Lower leg skin (tissue), 4 donors: ENCODE results near the gene GTSE1. TPM values are rescaled to one million over a fixed set of nuclear protein-coding genes. Genes with fewer than 3 reads are reported as not detected.
A peak's percentile ranks its signal among the peaks of the same experiment; 100 is the strongest.

Experiments used
- DNase-seq, 2 donors: peaks; one replicate each; pipeline ENCODE4 v3.0.0-alpha.2; 2019; ENCODE audit warnings: low spot score in 2 of 2
- H3K4me3 ChIP-seq: fragments of 200-600 bp; sonication (generic); 2 replicates; pipeline ENCODE4 v1.5.1; 2017; ENCODE audit warnings: mild to moderate bottlenecking, low read depth; ENCODE audit not compliant: poor library complexity, severe bottlenecking
- CTCF ChIP-seq, 3 donors: fragments of 450-650 bp; IDR thresholded peaks; one replicate each; pipeline ENCODE4 v1.5.1; 2016; ENCODE audit warnings: antibody characterized with exemption in 3 of 3, mild to moderate bottlenecking in 3 of 3, moderate library complexity in 2 of 3
- POLR2A ChIP-seq, 2 donors: fragments of 450-650 bp; IDR thresholded peaks; one replicate each; pipeline ENCODE4 v1.6.1; 2016 to 2017; ENCODE audit warnings: antibody characterized with exemption in 2 of 2, mild to moderate bottlenecking in 1 of 2, moderate library complexity in 1 of 2
- WGBS, 2 donors: methylation state at CpG; one replicate each; pipeline ENCODE4 v1.1.5; 2018; 5-methylcytosine and 5-hydroxymethylcytosine counted together
- intact Hi-C: fragments of 100-400 bp; cut with DNase I; formaldehyde crosslinking; loops from one replicate; pipeline ENCODE4 v1.15.0; 2023; ENCODE audit warnings: low total_unique reads
- total RNA-seq, 4 donors: library from RNA; depleted of rRNA; stranded (reverse); fragments of >200 nt; gene quantifications; one replicate each; pipeline ENCODE4 v1.1.0, GENCODE V29; 2016

The GTSE1 gene
- total RNA-seq, 4 donors from 2014 or later: 0.44 to 1.5 (median 0.91) TPM

- DNase-seq: peak in 1 of 2 donors; percentile 83
- intact Hi-C loops: no loop called here
- 69 to 73% methylated on average over 14 to 15 of the region's 15 CpGs for WGBS, 2 donors
- TF ChIP-seq POLR2A (IDR thresholded peaks at IDR 0.05) (no peak), CTCF (IDR thresholded peaks at IDR 0.05) (no peak)
- no peak overlapping the region for H3K4me3 ChIP-seq
Measured at GRCh38 chr22:46286941-46287872, 9.5 kb upstream of the GTSE1 start.

- H3K4me3 ChIP-seq: no peak overlapping the region
- no peak for TF ChIP-seq POLR2A (IDR thresholded peaks at IDR 0.05)
- TF ChIP-seq CTCF (IDR thresholded peaks at IDR 0.05): no peak
- peak in 1 of 2 donors; percentile 87 for DNase-seq
- 80 to 82% methylated on average over 23 to 24 of the region's 24 CpGs for WGBS, 2 donors
- intact Hi-C loops: no loop called here
Measured at GRCh38 chr22:46287873-46288751, 8.6 kb upstream of the GTSE1 start.

GRCh38 chr22:46288846-46289243, 7.8 kb upstream of the GTSE1 start:
- intact Hi-C loops: no loop called here
- no peak overlapping the region for H3K4me3 ChIP-seq
- peak in 1 of 2 donors; percentile 80 for DNase-seq
- TF ChIP-seq POLR2A (IDR thresholded peaks at IDR 0.05) (no peak), CTCF (IDR thresholded peaks at IDR 0.05) (no peak)
- WGBS, 2 donors: 72 to 84% methylated on average over 5 to 7 of the region's 7 CpGs

- no peak for TF ChIP-seq CTCF (IDR thresholded peaks at IDR 0.05)
- TF ChIP-seq POLR2A (IDR thresholded peaks at IDR 0.05): no peak
- intact Hi-C loops: no loop called here
- H3K4me3 ChIP-seq: no peak overlapping the region
- peak in 1 of 2 donors; percentile 86 for DNase-seq
- WGBS, 2 donors: 61 to 74% methylated on average over 27 to 31 of the region's 33 CpGs
Measured at GRCh38 chr22:46289244-46289891, 7.3 kb upstream of the GTSE1 start.

- WGBS, 2 donors: 67 to 74% methylated on average over 15 to 17 of the region's 17 CpGs
- intact Hi-C loops: no loop called here
- H3K4me3 ChIP-seq: no peak overlapping the region
- no peak for DNase-seq
- no peak for TF ChIP-seq CTCF (IDR thresholded peaks at IDR 0.05)
- TF ChIP-seq POLR2A (IDR thresholded peaks at IDR 0.05): no peak
Measured at GRCh38 chr22:46290121-46290842, 6.4 kb upstream of the GTSE1 start.
